ENCODE data around the gene DNAAF2. TPM values are rescaled to one million over a fixed set of nuclear protein-coding genes. Genes with fewer than 3 reads are reported as not detected.
"Not testable (repeated sequence)": the region's sequence is repeated elsewhere in the genome, so short reads cannot be mapped to it uniquely, and the experiment has no call there.

DNAAF2 gene
- total and polyA plus RNA-seq, 2 experiments from 2014 or later, result 17.6 to 19.8 TPM

GRCh38 chr14:49585803-49586672 lies 49.0 kb downstream of the DNAAF2 start, which contains the start of gene RPS29:
Gene RPS29 (minus strand): TSS chr14:49586380. CDS start chr14:49586346, 34 bp downstream.
- Histone ChIP-seq H4K20me1 (ENCODE audit: insufficient read depth, poor library complexity, severe bottlenecking) (peaks cover 35% of the 10 kb centered on the region), H3K9me2 (replicated peaks; ENCODE audit: insufficient read depth) (no peaks in the 10 kb centered on the region), H3K4me1 (ENCODE audit: insufficient read depth) (peaks cover 8% of the 10 kb centered on the region), H3K4me3 (peak within 1 kb of the TSS; percentile 57), H3K79me2 (peaks cover 51% of the 10 kb centered on the region), H3K27me3 (no peaks in the 10 kb centered on the region), H3K4me2 (peak within 1 kb of the TSS; percentile 82), H3K27ac (peak within 1 kb of the TSS; percentile 92), H3K9me3 (ENCODE audit: low read depth) (no peaks in the 10 kb centered on the region), H3K36me3 (replicated peaks; ENCODE audit: insufficient read depth, low read depth) (peaks cover 8% of the 10 kb centered on the region), H2AFZ (peak within 1 kb of the TSS; percentile 44)
- TF ChIP-seq EZH2phosphoT487 (IDR thresholded peaks at IDR 0.05; ENCODE audit: low read depth, severe bottlenecking, unreplicated experiment) (no peak), EZH2 (IDR thresholded peaks at IDR 0.05; ENCODE audit: borderline replicate concordance) (no peak), CTCF (IDR thresholded peaks at IDR 0.05; ENCODE audit: poor library complexity) (no peak)
- DNase-seq (ENCODE audit: low spot score), result peak; percentile 98
- 1% methylated on average over 55 of the region's 55 CpGs for WGBS (ENCODE audit: low lambda C conversion rate, missing lambda C conversion rate)

- WGBS (ENCODE audit: low lambda C conversion rate, missing lambda C conversion rate), result 5% methylated on average over 32 of the region's 32 CpGs
- Histone ChIP-seq H3K79me2 (peaks cover 60% of the 10 kb centered on the region), H2AFZ (peak overlapping the region; percentile 44), H3K27ac (peak overlapping the region; percentile 92), H4K20me1 (ENCODE audit: insufficient read depth, poor library complexity, severe bottlenecking) (peaks cover 44% of the 10 kb centered on the region), H3K4me2 (peak overlapping the region; percentile 82), H3K4me3 (peak overlapping the region; percentile 57)
- not testable (repeated sequence) for H3K9me3 ChIP-seq (ENCODE audit: low read depth); H3K4me1 ChIP-seq (ENCODE audit: insufficient read depth); H3K36me3 ChIP-seq (replicated peaks; ENCODE audit: insufficient read depth, low read depth); H3K9me2 ChIP-seq (replicated peaks; ENCODE audit: insufficient read depth); DNase-seq (ENCODE audit: low spot score); H3K27me3 ChIP-seq
Observed at GRCh38 chr14:49584981-49585640, 49.9 kb downstream of the DNAAF2 start.

- Histone ChIP-seq H3K27me3 (no peaks in the 10 kb centered on the region), H3K9me3 (ENCODE audit: low read depth) (no peaks in the 10 kb centered on the region), H3K9me2 (replicated peaks; ENCODE audit: insufficient read depth) (no peaks in the 10 kb centered on the region), H4K20me1 (ENCODE audit: insufficient read depth, poor library complexity, severe bottlenecking) (peaks cover 53% of the 10 kb centered on the region), H3K4me1 (ENCODE audit: insufficient read depth) (peaks cover 8% of the 10 kb centered on the region), H2AFZ (no peak overlapping the region), H3K79me2 (peaks cover 70% of the 10 kb centered on the region), H3K36me3 (replicated peaks; ENCODE audit: insufficient read depth, low read depth) (peaks cover 8% of the 10 kb centered on the region), H3K27ac (no peak overlapping the region), H3K4me3 (peak overlapping the region; percentile 57), H3K4me2 (peak overlapping the region; percentile 82)
- no peak for TF ChIP-seq CTCF (IDR thresholded peaks at IDR 0.05; ENCODE audit: poor library complexity)
- TF ChIP-seq EZH2phosphoT487 (IDR thresholded peaks at IDR 0.05; ENCODE audit: low read depth, severe bottlenecking, unreplicated experiment), result no peak
- TF ChIP-seq EZH2 (IDR thresholded peaks at IDR 0.05; ENCODE audit: borderline replicate concordance), result no peak
- DNase-seq (ENCODE audit: low spot score), result no peak
- WGBS (ENCODE audit: low lambda C conversion rate, missing lambda C conversion rate), result 89% methylated on average over 11 of the region's 11 CpGs
Observed at GRCh38 chr14:49584058-49584457, 51.0 kb downstream of the DNAAF2 start.

- 87% methylated on average over 6 of the region's 6 CpGs for WGBS (ENCODE audit: low lambda C conversion rate, missing lambda C conversion rate)
- Histone ChIP-seq H3K9me3 (ENCODE audit: low read depth) (no peaks in the 10 kb centered on the region), H4K20me1 (ENCODE audit: insufficient read depth, poor library complexity, severe bottlenecking) (peaks cover 53% of the 10 kb centered on the region), H3K36me3 (replicated peaks; ENCODE audit: insufficient read depth, low read depth) (peaks cover 8% of the 10 kb centered on the region), H2AFZ (no peak overlapping the region), H3K4me3 (no peak overlapping the region), H3K79me2 (peaks cover 73% of the 10 kb centered on the region), H3K4me2 (peak overlapping the region; percentile 82), H3K9me2 (replicated peaks; ENCODE audit: insufficient read depth) (no peaks in the 10 kb centered on the region), H3K27ac (no peak overlapping the region), H3K4me1 (ENCODE audit: insufficient read depth) (peaks cover 8% of the 10 kb centered on the region), H3K27me3 (no peaks in the 10 kb centered on the region)
- DNase-seq (ENCODE audit: low spot score), result no peak
- no peak for TF ChIP-seq EZH2 (IDR thresholded peaks at IDR 0.05; ENCODE audit: borderline replicate concordance)
- no peak for TF ChIP-seq CTCF (IDR thresholded peaks at IDR 0.05; ENCODE audit: poor library complexity)
- TF ChIP-seq EZH2phosphoT487 (IDR thresholded peaks at IDR 0.05; ENCODE audit: low read depth, severe bottlenecking, unreplicated experiment), result no peak
Observed at GRCh38 chr14:49583629-49584028, 51.4 kb downstream of the DNAAF2 start.

Measured in hepatocyte (in vitro differentiated cells).